ENCODE measurements around the gene IWS1. TPM values are rescaled to one million over a fixed set of nuclear protein-coding genes. Genes with fewer than 3 reads are reported as not detected.

IWS1 gene
- polyA plus RNA-seq, 1 experiment = 55.0 TPM

GRCh38 chr2:127569666-127570065 lies 43.4 kb upstream of the IWS1 start:
- no peak overlapping the region for H3K27ac ChIP-seq (ENCODE audit: low read depth, low read length)
- DNase-seq (ENCODE audit: low read depth, low spot score) = no peak
- peaks cover 17% of the 10 kb centered on the region for H3K27me3 ChIP-seq (ENCODE audit: control insufficient read depth, insufficient read depth, low read length)
- no peak overlapping the region for H3K4me3 ChIP-seq (ENCODE audit: low read depth, low read length)
- TF ChIP-seq, protein P1, sequence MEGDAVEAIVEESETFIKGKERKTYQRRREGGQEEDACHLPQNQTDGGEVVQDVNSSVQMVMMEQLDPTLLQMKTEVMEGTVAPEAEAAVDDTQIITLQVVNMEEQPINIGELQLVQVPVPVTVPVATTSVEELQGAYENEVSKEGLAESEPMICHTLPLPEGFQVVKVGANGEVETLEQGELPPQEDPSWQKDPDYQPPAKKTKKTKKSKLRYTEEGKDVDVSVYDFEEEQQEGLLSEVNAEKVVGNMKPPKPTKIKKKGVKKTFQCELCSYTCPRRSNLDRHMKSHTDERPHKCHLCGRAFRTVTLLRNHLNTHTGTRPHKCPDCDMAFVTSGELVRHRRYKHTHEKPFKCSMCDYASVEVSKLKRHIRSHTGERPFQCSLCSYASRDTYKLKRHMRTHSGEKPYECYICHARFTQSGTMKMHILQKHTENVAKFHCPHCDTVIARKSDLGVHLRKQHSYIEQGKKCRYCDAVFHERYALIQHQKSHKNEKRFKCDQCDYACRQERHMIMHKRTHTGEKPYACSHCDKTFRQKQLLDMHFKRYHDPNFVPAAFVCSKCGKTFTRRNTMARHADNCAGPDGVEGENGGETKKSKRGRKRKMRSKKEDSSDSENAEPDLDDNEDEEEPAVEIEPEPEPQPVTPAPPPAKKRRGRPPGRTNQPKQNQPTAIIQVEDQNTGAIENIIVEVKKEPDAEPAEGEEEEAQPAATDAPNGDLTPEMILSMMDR (IDR thresholded peaks at IDR 0.05; ENCODE audit: low read depth, low read length) = no peak
- ChIA-PET POLR2A (no interaction called here), CTCF (no interaction called here)
- no peaks in the 10 kb centered on the region for H3K9me3 ChIP-seq (ENCODE audit: control insufficient read depth, insufficient read depth, low read length)

GRCh38 chr2:127568128-127568527 lies 41.8 kb upstream of the IWS1 start:
- H3K27me3 ChIP-seq (ENCODE audit: control insufficient read depth, insufficient read depth, low read length) = peaks cover 14% of the 10 kb centered on the region
- no peaks in the 10 kb centered on the region; the same call in 1 of the 2 replicates for H3K9me3 ChIP-seq (ENCODE audit: control insufficient read depth, insufficient read depth, low read length)
- H3K4me3 ChIP-seq (ENCODE audit: low read depth, low read length) = no peak overlapping the region
- CTCF ChIA-PET = interaction anchor here (1.2 kb wide), 1 partner anchor 23 kb away, joined by 5 read pairs; no protein-coding TSS in a partner anchor
- H3K27ac ChIP-seq (ENCODE audit: low read depth, low read length) = no peak overlapping the region
- no peak for DNase-seq (ENCODE audit: low read depth, low spot score)
- TF ChIP-seq, protein P1 (IDR thresholded peaks at IDR 0.05; ENCODE audit: low read depth, low read length) = no peak
- POLR2A ChIA-PET = no interaction called here

GRCh38 chr2:127567351-127567854 lies 41.1 kb upstream of the IWS1 start:
- POLR2A ChIA-PET = no interaction called here

GRCh38 chr2:127566576-127566975 lies 40.3 kb upstream of the IWS1 start:
- H3K27me3 ChIP-seq (ENCODE audit: control insufficient read depth, insufficient read depth, low read length) = peaks cover 10% of the 10 kb centered on the region
- TF ChIP-seq, protein P1 (IDR thresholded peaks at IDR 0.05; ENCODE audit: low read depth, low read length) = no peak
- POLR2A ChIA-PET = interaction anchor here (1.1 kb wide), 1 partner anchor 40 kb away, joined by 3 read pairs; the partner anchor contains the start of gene IWS1
- H3K4me3 ChIP-seq (ENCODE audit: low read depth, low read length) = no peak overlapping the region
- H3K9me3 ChIP-seq (ENCODE audit: control insufficient read depth, insufficient read depth, low read length) = no peaks in the 10 kb centered on the region; the same call in 1 of the 2 replicates
- no peak for DNase-seq (ENCODE audit: low read depth, low spot score)
- H3K27ac ChIP-seq (ENCODE audit: low read depth, low read length) = no peak overlapping the region
- CTCF ChIA-PET = interaction anchor here (1.1 kb wide), 1 partner anchor 10 kb away, joined by 3 read pairs; no protein-coding TSS in a partner anchor

More at GRCh38 chr2:127567351-127567854, 41.1 kb upstream of the IWS1 start:
- no peak for DNase-seq (ENCODE audit: low read depth, low spot score)
- Histone ChIP-seq H3K9me3 (ENCODE audit: control insufficient read depth, insufficient read depth, low read length) (no peaks in the 10 kb centered on the region; the same call in 1 of the 2 replicates), H3K27me3 (ENCODE audit: control insufficient read depth, insufficient read depth, low read length) (peaks cover 12% of the 10 kb centered on the region), H3K4me3 (ENCODE audit: low read depth, low read length) (no peak overlapping the region), H3K27ac (ENCODE audit: low read depth, low read length) (no peak overlapping the region)
- TF ChIP-seq, protein P1 (IDR thresholded peaks at IDR 0.05; ENCODE audit: low read depth, low read length) = no peak
- CTCF ChIA-PET = no interaction called here

DNA sequence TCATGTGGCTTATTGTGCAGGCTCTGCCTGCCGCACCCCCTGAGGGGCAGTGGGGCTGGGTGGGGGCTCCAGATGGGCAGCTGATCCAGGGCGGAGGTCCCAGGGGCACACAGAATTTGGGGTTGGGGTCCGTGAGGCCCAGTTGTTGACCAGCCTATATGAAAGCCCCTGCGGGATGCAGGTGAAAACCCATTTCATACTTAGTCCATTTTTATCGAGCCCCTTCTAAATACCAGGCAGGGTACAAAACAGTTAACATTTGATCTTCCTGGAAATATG lies 39.8 kb upstream of the IWS1 start:
- TF ChIP-seq, protein P1 (IDR thresholded peaks at IDR 0.05; ENCODE audit: low read depth, low read length) = no peak
- ChIA-PET POLR2A (interaction anchor here (1.1 kb wide), 1 partner anchor 39 kb away, joined by 3 read pairs; the partner anchor contains the start of gene IWS1), CTCF (interaction anchor here (1.1 kb wide), 1 partner anchor 10 kb away, joined by 3 read pairs; no protein-coding TSS in a partner anchor)
- DNase-seq (ENCODE audit: low read depth, low spot score) = no peak
- no peak overlapping the region for H3K27ac ChIP-seq (ENCODE audit: low read depth, low read length)
- H3K9me3 ChIP-seq (ENCODE audit: control insufficient read depth, insufficient read depth, low read length) = no peaks in the 10 kb centered on the region; the same call in 1 of the 2 replicates
- peaks cover 10% of the 10 kb centered on the region for H3K27me3 ChIP-seq (ENCODE audit: control insufficient read depth, insufficient read depth, low read length)
- H3K4me3 ChIP-seq (ENCODE audit: low read depth, low read length) = no peak overlapping the region
